Fibroblast of villous mesenchyme (primary cell): ENCODE results near the gene SOS1. TPM values are rescaled to one million over a fixed set of nuclear protein-coding genes. Genes with fewer than 3 reads are reported as not detected.
"Not testable (repeated sequence)": the region's sequence is repeated elsewhere in the genome, so short reads cannot be mapped to it uniquely, and the experiment has no call there.

Experiments
- DNase-seq: peaks from one replicate; pipeline ENCODE4 v3.0.0-alpha.2; 2010; ENCODE audit warnings: low read depth
- H3K4me3 ChIP-seq: 2 replicates; pipeline ENCODE4 v1.5.1; 2011; ENCODE audit warnings: low read depth, mild to moderate bottlenecking, low read length
- total RNA-seq: library from RNA; depleted of rRNA; stranded (reverse); fragments of >200 nt; gene quantifications from 2 replicates; pipeline ENCODE4 v1.2.3, GENCODE V29; 2012
- TF ChIP-seq, protein P1 (sequence below): IDR thresholded peaks from 2 replicates; pipeline ENCODE4 v1.5.1; 2012; ENCODE audit warnings: low read depth, mild to moderate bottlenecking, low read length; ENCODE audit not compliant: insufficient read depth

The SOS1 gene
- total RNA-seq = 17.1 and 21.2 TPM in 2 replicates

DNA sequence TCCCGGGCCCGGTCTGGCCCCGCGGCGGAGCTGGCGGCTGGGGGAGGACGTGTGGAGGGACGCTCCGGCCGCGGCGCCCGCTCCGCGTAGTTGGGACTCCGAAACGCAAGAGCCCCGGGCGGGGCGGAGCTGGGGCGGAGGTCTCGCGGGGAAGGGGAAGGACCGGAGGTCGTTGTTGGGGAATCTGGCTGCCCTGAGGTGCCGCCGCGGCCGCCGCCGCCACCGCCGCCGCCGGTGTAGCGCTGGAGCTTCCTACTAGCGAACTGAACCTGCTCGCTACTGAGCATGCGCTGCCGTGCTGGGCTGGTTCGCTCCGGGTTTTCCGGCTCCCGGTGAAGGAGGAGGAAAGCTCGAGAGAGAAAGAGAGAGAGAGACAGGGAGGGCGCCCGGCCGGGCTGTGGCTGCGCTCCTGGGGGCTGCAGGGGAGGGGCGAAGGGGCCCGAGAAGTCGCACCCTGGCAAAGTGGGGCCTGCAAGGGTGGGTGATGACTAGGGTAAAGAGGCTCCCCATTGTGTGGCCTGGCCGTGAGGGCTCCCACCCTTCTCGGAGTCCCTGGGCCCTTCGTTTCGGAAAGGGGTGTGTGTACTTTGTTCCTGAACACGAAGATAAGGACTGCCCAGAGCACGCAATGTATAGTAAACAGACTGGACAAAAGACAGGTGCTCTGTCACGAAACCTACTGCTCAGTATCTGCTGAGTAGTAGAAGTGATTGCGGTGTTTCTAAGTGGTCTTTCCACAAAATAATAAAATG, at the start of gene SOS1:
TSS of gene SOS1 (minus strand) at position 281 of the 752 bp plus-strand sequence. CDS start 629 bp downstream, outside the sequence.
- peak within 1 kb of the TSS; percentile 73 for H3K4me3 ChIP-seq
- TF ChIP-seq, protein P1, sequence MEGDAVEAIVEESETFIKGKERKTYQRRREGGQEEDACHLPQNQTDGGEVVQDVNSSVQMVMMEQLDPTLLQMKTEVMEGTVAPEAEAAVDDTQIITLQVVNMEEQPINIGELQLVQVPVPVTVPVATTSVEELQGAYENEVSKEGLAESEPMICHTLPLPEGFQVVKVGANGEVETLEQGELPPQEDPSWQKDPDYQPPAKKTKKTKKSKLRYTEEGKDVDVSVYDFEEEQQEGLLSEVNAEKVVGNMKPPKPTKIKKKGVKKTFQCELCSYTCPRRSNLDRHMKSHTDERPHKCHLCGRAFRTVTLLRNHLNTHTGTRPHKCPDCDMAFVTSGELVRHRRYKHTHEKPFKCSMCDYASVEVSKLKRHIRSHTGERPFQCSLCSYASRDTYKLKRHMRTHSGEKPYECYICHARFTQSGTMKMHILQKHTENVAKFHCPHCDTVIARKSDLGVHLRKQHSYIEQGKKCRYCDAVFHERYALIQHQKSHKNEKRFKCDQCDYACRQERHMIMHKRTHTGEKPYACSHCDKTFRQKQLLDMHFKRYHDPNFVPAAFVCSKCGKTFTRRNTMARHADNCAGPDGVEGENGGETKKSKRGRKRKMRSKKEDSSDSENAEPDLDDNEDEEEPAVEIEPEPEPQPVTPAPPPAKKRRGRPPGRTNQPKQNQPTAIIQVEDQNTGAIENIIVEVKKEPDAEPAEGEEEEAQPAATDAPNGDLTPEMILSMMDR = no peak
- peak; percentile 94 for DNase-seq

DNA sequence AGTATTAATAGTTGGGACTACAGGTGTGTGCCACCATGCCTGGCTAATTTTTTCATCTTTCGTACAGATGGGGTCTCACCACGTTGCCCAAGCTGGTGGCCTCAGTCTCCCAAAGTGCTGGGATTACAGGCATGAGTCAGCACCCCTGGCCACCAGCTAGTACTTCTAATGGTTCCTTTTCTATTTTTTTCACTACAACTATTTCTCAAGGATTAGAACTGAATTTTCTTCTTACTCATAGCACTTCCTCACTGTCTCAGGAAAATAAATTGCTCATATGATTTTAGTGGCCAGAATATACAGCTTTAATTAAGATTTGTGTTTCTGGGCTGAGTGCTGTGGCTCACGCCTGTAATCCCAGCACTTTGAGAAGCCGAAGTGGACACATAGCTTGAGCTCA, 43.2 kb upstream of the SOS1 start:
- DNase-seq = no peak
- H3K4me3 ChIP-seq = no peak overlapping the region
- TF ChIP-seq, protein P1 = no peak

DNA sequence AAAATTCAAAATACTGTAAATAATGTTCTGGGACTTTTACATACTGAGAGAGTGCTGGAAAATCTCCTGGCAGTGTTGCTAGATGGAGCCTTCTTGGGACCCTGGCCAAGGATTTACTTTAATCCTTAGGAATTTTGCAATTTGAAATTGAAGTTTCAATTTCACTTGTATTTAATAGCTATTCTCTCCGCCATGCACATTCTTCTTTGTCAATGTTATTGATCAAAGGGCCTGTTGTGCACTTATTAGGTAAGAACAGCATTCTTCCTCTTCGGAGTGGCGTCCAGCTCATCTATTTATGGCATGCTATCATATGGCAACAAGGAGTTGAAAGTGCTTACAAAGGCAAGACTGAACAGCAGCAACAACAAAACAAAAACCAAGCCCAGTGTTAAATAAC, 40.1 kb upstream of the SOS1 start:
- DNase-seq = peak; percentile 66
- no peak overlapping the region for H3K4me3 ChIP-seq
- TF ChIP-seq, protein P1 = no peak

DNA sequence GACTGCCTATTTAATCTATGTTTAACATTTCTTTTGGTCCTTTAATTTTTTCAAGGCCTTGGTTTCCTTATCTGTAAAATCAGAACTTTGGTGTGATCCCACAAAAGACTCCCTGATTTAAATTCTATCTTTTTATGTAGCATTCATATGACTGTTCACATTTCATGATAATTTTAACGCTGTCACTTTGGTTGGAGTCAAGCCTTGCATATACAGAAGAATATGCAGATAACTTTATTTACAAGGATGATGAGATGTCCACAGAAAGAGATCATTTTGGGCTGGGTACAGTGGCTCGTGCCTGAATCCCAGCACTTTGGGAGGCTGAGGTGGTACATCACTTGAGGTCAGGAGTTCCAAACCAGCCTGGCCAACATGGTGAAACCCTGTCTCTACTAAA, 38.4 kb upstream of the SOS1 start:
- H3K4me3 ChIP-seq = no peak overlapping the region
- TF ChIP-seq, protein P1 = no peak
- no peak for DNase-seq

DNA sequence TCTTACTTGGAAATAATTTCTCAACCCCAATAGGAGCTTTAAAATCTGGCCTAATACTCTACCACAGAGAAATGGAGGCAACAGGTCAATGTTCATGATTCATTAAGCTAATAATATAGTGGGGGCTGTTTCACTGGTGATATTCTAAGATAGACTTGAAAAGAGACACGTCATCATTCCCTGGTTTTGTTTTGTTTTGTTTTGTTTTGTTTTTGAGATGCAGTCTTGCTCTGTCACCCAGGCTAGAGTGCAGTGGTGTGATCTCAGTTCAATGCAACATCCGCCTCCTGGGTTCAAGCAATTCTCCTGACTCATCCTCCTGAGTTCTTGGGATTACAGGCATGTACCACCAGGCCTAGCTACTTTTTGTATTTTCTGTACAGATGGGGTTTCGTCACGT, 37.5 kb upstream of the SOS1 start:
- DNase-seq = peak; percentile 76
- TF ChIP-seq, protein P1 = no peak
- H3K4me3 ChIP-seq = no peak overlapping the region

DNA sequence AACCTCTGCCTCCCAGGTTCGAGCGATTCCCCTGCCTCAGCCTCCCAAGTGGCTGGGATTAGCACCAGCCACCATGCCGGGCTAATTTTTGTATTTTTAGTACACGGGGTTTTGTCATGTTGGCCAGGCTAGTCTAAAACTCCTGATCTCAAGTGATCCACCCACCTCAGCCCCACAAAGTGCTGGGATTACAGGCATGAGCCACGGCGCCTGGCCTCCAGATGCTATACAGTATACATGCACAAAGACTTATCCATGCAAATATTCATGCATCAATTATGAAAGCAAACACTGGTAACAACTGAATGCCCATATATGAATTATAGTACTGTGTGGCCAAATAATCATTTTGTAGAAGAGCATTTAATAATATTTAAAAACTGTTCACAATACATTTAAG, 36.0 kb upstream of the SOS1 start:
- no peak for DNase-seq
- no peak overlapping the region for H3K4me3 ChIP-seq
- TF ChIP-seq, protein P1 = no peak

DNA sequence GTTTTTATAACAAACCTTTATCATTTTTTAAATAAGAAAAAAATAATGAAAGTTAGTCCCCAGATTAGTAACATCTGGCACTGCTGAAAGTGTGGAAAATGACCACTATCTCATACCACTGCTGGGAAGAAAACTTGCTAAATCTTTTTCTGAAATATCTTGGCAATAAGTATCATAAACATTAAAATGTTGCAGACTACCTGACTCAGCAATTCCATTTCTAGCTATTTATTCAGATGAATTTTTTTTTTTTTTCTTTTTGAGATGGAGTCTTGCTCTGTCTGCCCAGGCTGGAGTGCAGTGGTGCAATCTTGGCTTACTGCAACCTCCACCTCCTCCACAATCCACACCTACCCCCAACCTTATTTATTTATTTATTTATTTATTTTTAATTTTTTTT, 35.3 kb upstream of the SOS1 start:
- DNase-seq = peak; percentile 78
- no peak overlapping the region for H3K4me3 ChIP-seq
- TF ChIP-seq, protein P1 = no peak

DNA sequence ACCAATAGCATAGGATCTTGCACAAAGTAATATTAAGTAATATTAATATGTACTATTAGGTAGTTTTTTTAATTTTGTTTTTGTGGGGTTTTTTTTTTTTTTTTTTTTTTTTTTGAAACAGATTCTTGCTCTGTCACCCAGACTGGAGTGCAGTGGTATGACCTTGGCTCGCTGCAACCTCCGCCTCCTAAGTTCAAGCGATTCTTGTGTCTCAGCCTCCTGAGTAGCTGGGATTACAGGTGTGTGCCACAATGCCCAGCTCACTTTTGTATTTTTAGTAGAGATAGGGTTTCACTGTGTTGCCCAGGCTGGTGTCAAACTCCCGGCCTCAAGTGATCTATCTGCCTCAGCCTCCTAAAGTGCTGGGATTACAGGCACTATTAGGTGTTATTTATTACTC, 34.7 kb upstream of the SOS1 start:
- not testable (repeated sequence) for H3K4me3 ChIP-seq, DNase-seq
